Jurkat, Clone E6-1 (cell line): Measurements from ENCODE around the gene SPDYE3.
"Not testable (repeated sequence)": the region's sequence is repeated elsewhere in the genome, so short reads cannot be mapped to it uniquely, and the experiment has no call there.

Source experiments
- DNase-seq: peaks from one replicate; pipeline ENCODE4 v3.0.0-alpha.2; 2011; ENCODE audit warnings: low read depth, low spot score
- H3K4me3 ChIP-seq: 2 replicates; pipeline ENCODE4 v1.5.1; 2011; ENCODE audit warnings: mild to moderate bottlenecking, low read length, control low read depth, moderate library complexity

Gene SPDYE3

GRCh38 chr7:100283147-100283546 is 24.4 kb upstream of the SPDYE3 start:
- not testable (repeated sequence) for H3K4me3 ChIP-seq, DNase-seq

DNA sequence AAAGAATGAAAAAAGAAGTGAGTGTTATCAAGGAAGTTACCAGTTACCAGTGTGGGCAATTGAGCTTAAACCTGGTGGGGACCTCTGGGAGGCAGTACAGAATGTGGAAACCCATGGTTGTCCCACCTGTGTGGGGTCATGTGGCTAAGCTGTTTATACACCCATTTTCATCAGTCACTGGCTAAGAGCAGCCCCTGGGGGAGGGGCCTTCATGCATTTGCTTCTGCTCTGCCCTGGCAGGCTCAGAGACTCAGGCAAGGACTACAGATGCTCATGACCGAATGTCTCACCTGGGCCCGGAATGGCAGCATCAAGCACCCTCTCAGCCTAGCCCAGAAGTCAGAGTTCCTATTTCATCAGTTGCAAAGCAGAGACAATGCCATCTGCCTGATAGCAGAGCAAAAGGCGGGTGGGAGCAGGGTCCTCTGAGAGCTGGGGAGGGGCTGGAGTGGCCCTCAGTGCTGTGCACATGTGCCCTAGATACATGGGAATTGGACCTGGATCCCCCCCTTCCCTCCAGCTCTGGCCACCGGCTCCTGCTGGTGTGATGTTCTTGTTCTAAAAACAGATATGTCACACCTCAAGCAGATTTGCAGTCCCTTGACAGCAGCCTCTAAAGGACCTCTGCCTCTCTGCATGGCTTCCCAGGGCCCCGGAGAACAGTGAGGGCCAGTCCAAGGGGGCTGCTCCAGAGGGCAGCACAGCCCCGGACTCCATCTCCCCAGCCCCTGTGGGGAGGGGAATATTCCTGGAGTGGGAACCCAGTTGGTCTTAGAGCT is 20.1 kb upstream of the SPDYE3 start:
- not testable (repeated sequence) for DNase-seq

GRCh38 chr7:100288258-100288657 is 19.2 kb upstream of the SPDYE3 start:
- not testable (repeated sequence) for H3K4me3 ChIP-seq, DNase-seq

More for the DNA sequence above, 20.1 kb upstream of the SPDYE3 start:
- H3K4me3 ChIP-seq = not testable (repeated sequence)

DNA sequence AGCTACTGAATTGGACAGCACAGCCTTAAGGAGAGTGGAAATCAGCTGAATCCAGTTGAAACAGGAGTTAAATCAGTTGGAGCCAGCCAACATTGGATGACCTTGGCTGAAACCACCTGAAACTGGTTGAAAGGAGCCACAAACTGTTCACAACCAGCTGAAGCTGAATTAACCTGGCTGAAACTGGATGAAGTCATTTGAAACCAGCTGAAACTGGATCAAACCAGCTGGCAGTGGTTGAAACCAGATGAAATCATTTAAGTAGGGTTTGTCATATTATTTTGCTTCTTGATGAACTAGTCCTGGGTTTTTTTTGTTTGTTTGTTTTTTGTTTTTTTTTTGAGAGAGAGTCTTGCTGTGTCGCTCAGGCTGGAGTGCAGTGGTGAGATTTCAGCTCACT is 15.3 kb upstream of the SPDYE3 start:
- DNase-seq, H3K4me3 ChIP-seq: not testable (repeated sequence)

DNA sequence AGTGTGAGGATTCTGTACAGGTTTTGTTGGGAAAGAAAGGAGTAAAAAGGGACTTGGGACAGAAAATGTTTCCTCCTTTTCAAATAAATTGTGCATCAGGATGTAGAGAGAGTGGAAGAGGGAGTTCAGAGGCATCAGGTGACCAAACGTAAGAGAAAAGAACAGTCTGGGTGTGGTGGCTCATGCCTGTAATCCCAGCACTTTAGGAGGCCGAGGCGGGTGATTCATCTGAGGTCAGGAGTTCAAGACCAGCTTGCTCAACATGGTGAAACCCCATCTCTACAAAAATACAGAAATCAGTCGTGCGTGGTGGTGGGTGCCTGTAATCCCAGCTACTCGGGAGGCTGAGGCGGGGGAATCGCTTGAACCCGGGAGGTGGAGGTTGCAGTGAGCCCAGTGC is 12.2 kb upstream of the SPDYE3 start:
- not testable (repeated sequence) for H3K4me3 ChIP-seq, DNase-seq

- H3K4me3 ChIP-seq, DNase-seq: not testable (repeated sequence)
Measured at GRCh38 chr7:100297852-100298631, 9.5 kb upstream of the SPDYE3 start.

- not testable (repeated sequence) for DNase-seq, H3K4me3 ChIP-seq
Measured at GRCh38 chr7:100298632-100298895, 8.9 kb upstream of the SPDYE3 start.

- DNase-seq = peak; percentile 25
- H3K4me3 ChIP-seq = not testable (repeated sequence)
Measured at GRCh38 chr7:100304526-100304925, 3.0 kb upstream of the SPDYE3 start.

GRCh38 chr7:100318329-100318728 is 10.8 kb downstream of the SPDYE3 start:
- H3K4me3 ChIP-seq = not testable (repeated sequence)

GRCh38 chr7:100321648-100322047 is 14.1 kb downstream of the SPDYE3 start:
- not testable (repeated sequence) for DNase-seq, H3K4me3 ChIP-seq

More at GRCh38 chr7:100318329-100318728, 10.8 kb downstream of the SPDYE3 start:
- not testable (repeated sequence) for DNase-seq

GRCh38 chr7:100324194-100324593 is 16.7 kb downstream of the SPDYE3 start:
- DNase-seq, H3K4me3 ChIP-seq: not testable (repeated sequence)

DNA sequence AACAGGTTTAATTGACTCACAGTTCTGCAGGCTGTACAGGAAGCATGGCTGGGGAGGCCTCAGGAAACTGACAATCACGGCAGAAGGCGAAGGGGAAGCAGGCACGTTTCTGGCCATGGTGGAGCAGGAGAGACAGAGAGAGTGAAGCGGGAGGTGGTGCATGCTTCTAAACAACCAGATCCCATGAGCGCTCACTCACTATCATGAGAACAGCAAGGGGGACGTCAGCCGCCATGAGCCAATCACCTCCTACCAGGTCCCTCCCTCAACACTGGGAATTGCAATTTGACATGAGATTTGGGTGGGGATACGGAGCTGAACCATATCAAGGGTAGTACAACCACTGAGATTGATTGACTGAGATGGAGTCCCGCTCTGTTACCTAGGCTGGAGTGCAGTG is 18.2 kb downstream of the SPDYE3 start:
- H3K4me3 ChIP-seq, DNase-seq: not testable (repeated sequence)

DNA sequence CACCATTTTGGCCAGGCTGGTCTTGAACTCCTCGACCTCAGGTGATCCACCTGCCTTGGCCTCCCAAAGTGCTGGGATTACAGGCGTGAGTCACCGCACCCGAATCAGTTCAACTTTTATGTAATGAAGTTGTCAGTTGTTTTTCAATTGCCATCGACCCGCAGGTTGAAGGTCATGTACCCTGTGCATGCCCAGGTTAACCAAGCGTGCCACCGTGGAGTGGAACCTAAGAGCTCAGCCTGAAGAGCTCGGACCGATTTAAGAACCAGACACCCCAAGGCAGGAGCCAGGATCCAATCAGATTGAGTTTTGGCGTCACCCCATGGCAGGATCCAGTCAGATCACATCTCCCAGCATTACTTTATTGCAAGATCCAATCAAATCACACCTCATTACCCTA is 19.4 kb downstream of the SPDYE3 start:
- H3K4me3 ChIP-seq, DNase-seq: not testable (repeated sequence)

DNA sequence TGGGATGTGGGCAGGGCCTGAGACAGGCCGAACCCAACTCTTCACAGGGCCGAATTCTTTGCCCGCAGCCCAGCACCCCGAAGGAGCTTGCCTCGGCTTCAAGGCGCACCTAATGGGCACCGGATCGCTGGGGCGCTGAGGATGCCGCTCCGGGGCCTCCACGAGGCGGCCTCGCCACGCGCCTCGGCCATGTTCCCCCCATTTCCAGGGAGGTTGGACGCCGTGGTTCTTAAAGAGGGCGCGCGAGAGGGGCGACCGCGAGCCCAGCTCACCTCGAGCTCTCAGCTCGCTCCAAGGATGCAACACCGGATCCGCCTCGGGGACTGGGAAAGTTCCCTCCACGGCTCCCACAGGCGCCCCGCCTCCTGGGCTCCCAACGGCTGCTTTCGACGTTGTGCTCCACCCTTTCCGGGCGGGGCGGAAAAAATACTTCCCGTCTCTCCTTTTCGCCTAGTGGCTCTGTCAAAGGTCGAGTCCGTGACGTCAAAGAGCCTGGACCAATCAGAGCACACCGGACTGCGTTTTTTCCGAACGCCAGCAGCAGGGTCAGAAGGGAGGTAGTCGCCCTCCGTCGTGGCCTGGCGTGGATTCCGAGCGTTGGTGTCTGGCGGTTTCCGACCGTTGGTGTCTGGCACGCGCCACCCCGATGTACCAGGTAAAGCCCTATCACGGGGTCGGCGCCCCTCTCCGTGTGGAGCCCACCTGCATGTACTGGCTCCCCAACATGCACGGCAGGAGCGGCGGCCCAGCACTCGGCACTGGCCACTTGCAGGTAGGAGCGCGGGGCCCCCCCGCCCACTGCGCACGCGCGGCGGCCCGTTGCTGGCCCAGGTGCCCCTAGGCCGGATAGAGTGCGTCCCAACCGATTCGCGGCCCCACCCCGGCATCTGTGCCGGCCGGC is 28.3 kb downstream of the SPDYE3 start:
- H3K4me3 ChIP-seq = peak overlapping the region; percentile 70
- peak; percentile 86 for DNase-seq

DNA sequence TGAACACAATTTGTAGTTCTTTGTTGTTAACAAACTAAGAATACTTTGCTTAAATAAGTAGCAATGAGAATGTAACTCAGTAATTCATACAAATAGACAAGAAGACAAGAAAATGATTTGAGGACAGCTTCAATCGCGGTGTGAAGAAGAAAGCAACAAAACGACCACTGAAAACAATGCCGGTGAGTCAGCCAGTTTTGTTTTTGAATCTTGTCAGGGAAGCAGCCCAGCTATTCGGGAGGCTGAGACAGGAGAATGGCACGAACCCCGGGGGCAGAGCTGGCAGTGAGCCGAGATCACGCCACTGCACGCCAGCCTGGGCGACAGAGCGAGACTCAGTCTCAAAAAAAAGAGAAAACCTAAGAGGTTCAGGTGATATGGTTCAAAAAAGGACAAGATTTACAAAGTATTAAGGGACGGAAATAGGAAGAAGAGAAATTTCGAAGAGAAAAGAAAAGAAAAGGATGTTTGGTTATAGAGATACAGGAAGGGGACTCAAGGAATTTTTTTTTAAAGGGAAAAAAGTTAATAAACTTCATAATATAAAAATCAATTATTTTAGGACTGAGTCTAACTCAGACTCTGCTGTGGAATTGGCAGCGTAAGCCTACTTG is 30.7 kb downstream of the SPDYE3 start:
- not testable (repeated sequence) for H3K4me3 ChIP-seq, DNase-seq

DNA sequence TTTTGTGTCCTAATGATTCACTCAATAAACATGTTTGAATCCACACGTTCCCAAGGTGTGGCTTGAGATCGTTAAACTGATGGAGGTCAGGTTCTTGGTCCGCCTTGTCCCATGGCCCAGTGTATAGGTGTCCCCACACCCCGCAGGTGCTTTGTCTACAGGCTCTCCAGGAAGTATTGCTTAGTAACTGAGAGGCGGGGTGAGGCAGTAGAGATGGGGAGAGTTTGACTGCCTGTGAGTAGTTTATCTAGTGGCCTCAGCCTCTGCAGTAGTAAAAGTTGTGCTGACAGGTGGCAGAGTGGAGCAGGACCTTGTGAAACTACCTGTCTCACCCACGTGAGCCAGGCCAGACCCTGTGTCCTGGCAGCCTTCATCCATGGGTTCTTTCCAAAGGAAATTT is 33.8 kb downstream of the SPDYE3 start:
- not testable (repeated sequence) for H3K4me3 ChIP-seq, DNase-seq

GRCh38 chr7:100342765-100343164 is 35.3 kb downstream of the SPDYE3 start:
- no peak for DNase-seq

GRCh38 chr7:100344124-100344559 is 36.6 kb downstream of the SPDYE3 start:
- DNase-seq, H3K4me3 ChIP-seq: not testable (repeated sequence)

More at GRCh38 chr7:100342765-100343164, 35.3 kb downstream of the SPDYE3 start:
- no peak overlapping the region for H3K4me3 ChIP-seq
